K562 (cell line): ENCODE measurements around the gene HOXB4. TPM values are rescaled to one million over a fixed set of nuclear protein-coding genes. Genes with fewer than 3 reads are reported as not detected.

ENCODE experiments used
- ARNT ChIP-seq, 2 experiments: fragments of 450-650 bp; IDR thresholded peaks; 2 replicates each; pipeline ENCODE4 v1.6.1; 2016; ENCODE audit warnings: mild to moderate bottlenecking in 1 of 2
- CBX2 ChIP-seq: fragments of 200-600 bp; sonication (generic); IDR thresholded peaks from one replicate; pipeline ENCODE4 v1.6.1; 2012; ENCODE audit warnings: mild to moderate bottlenecking, low read length, inconsistent platforms; ENCODE audit not compliant: insufficient read depth, poor library complexity, severe bottlenecking
- ERF ChIP-seq: fragments of 450-650 bp; formaldehyde crosslinking; IDR thresholded peaks from 2 replicates; pipeline ENCODE4 v1.4.0; 2020; ENCODE audit warnings: mild to moderate bottlenecking, mixed read lengths
- HEY1 ChIP-seq: fragments of 250-450 bp; sonication (Bioruptor Pico); IDR thresholded peaks from 2 replicates; pipeline ENCODE4 v1.5.0; 2020; ENCODE audit warnings: mild to moderate bottlenecking, moderate library complexity, borderline replicate concordance
- HNRNPUL1 ChIP-seq: fragments of 200-400 bp; formaldehyde crosslinking; IDR thresholded peaks from 2 replicates; pipeline ENCODE4 v1.6.1; 2017; ENCODE audit warnings: low read length
- IFI16 ChIP-seq: fragments of 250-450 bp; sonication (Bioruptor Pico); IDR thresholded peaks from 2 replicates; pipeline ENCODE4 v2.1.2; 2022; ENCODE audit warnings: mild to moderate bottlenecking, inconsistent platforms
- ILK ChIP-seq: fragments of 450-650 bp; IDR thresholded peaks from 2 replicates; pipeline ENCODE4 v1.6.1; 2016; ENCODE audit warnings: missing genetic modification characterization, low read depth, mild to moderate bottlenecking, missing compliant biosample characterization, moderate library complexity, borderline replicate concordance
- KLF1 ChIP-seq: fragments of 450-650 bp; IDR thresholded peaks from 2 replicates; pipeline ENCODE4 v1.6.1; 2016; ENCODE audit warnings: missing genetic modification characterization, missing compliant biosample characterization
- MTA1 ChIP-seq: fragments of 450-650 bp; IDR thresholded peaks from 2 replicates; pipeline ENCODE4 v1.6.1; 2017; ENCODE audit warnings: borderline replicate concordance
- NR3C1 ChIP-seq: sonication (generic); formaldehyde crosslinking; IDR thresholded peaks from 2 replicates; pipeline ENCODE4 v1.8.1; 2022; ENCODE audit warnings: missing genetic modification reagents
- NR4A1 ChIP-seq, 2 experiments: fragments of 250-450 bp in 1 of 2; fragments of 450-650 bp in 1 of 2; sonication (Bioruptor Pico) in 1 of 2; IDR thresholded peaks; 2 replicates each; pipeline versions ENCODE4 v1.4.0 to v1.6.1; 2016 to 2020; ENCODE audit warnings: mild to moderate bottlenecking in 2 of 2, missing compliant biosample characterization in 1 of 2, missing genetic modification characterization in 1 of 2, moderate library complexity in 1 of 2
- PHTF2 ChIP-seq: fragments of 250-450 bp; sonication (Bioruptor Pico); IDR thresholded peaks from 2 replicates; pipeline ENCODE4 v1.5.0; 2021; ENCODE audit warnings: mild to moderate bottlenecking
- PURB ChIP-seq: sonication (generic); formaldehyde crosslinking; IDR thresholded peaks from 2 replicates; pipeline ENCODE4 v1.9.0; 2021; ENCODE audit warnings: low read depth, mild to moderate bottlenecking, missing genetic modification reagents
- RB1 ChIP-seq: fragments of 450-650 bp; IDR thresholded peaks from 2 replicates; pipeline ENCODE4 v1.6.1; 2017; ENCODE audit warnings: low read depth, mild to moderate bottlenecking
- SMARCA4 ChIP-seq: fragments of 450-650 bp; IDR thresholded peaks from 2 replicates; pipeline ENCODE4 v1.6.1; 2016
- SOX6 ChIP-seq: fragments of 450-650 bp; IDR thresholded peaks from 2 replicates; pipeline ENCODE4 v1.6.1; 2014; ENCODE audit warnings: mild to moderate bottlenecking
- TCF3 ChIP-seq: sonication (generic); formaldehyde crosslinking; IDR thresholded peaks from 2 replicates; pipeline ENCODE4 v1.4.0; 2020; ENCODE audit warnings: mild to moderate bottlenecking, missing genetic modification reagents
- THRAP3 ChIP-seq: fragments of 450-650 bp; IDR thresholded peaks from 2 replicates; pipeline ENCODE4 v1.6.1; 2016; ENCODE audit warnings: mild to moderate bottlenecking, inconsistent platforms, borderline replicate concordance
- TRIM24 ChIP-seq, 2 experiments: fragments of 450-650 bp; IDR thresholded peaks; 2 replicates each; pipeline ENCODE4 v1.6.1; 2016
- ZKSCAN3 ChIP-seq: fragments of 250-450 bp; sonication (Bioruptor Pico); IDR thresholded peaks from 2 replicates; pipeline ENCODE4 v1.4.0; 2020
- ZNF311 ChIP-seq: fragments of 250-450 bp; sonication (Bioruptor Pico); IDR thresholded peaks from 2 replicates; pipeline ENCODE4 v1.4.0; 2020; ENCODE audit warnings: mild to moderate bottlenecking, moderate library complexity
- ZNF695 ChIP-seq: fragments of 450-650 bp; formaldehyde crosslinking; IDR thresholded peaks from 2 replicates; pipeline ENCODE4 v1.4.0; 2020; ENCODE audit warnings: mild to moderate bottlenecking, moderate library complexity
- ZNF717 ChIP-seq: fragments of 250-450 bp; sonication (Bioruptor Pico); IDR thresholded peaks from 2 replicates; pipeline ENCODE4 v1.5.0; 2021
- ZZZ3 ChIP-seq: fragments of 450-650 bp; IDR thresholded peaks from 2 replicates; pipeline ENCODE4 v1.6.1; 2016; ENCODE audit warnings: antibody characterized with exemption, mild to moderate bottlenecking, moderate library complexity
- polyA plus RNA-seq, 8 experiments: library from polyadenylated mRNA; depleted of rRNA in 4 of 8; stranded (reverse) in 5 of 8; unstranded in 3 of 8; fragments of >200 nt; fragmentation: Nextera tagmentation in 2 of 8; fragmentation: Illumina TruSeq in 1 of 8; extraction: Ambion mirVana in 2 of 8; extraction: Trizol in 1 of 8; gene quantifications; 2 replicates each; pipeline versions ENCODE4 v1.2.1 to v1.2.3, GENCODE V29; 2011 to 2014; ENCODE audit warnings: inconsistent platforms in 1 of 8, missing spikeins in 1 of 8
- total RNA-seq, 7 experiments: library from RNA; depleted of rRNA in 6 of 7; stranded (reverse); fragments of >200 nt in 6 of 7; fragmentation: Illumina TruSeq in 2 of 7; extraction: Trizol in 2 of 7; gene quantifications; 2 replicates each; pipeline versions ENCODE4 v1.2.1 to v1.2.3, GENCODE V29; 2011 to 2021; ENCODE audit warnings: low replicate concordance in 1 of 7
- TF ChIP-seq, protein P1 (sequence below): sonication (generic); formaldehyde crosslinking; IDR thresholded peaks from 2 replicates; pipeline ENCODE4 v1.8.0; 2023; ENCODE audit warnings: mild to moderate bottlenecking, missing genetic modification reagents
- TF ChIP-seq, protein P2 (sequence below): fragments of 250-450 bp; sonication (Bioruptor Pico); IDR thresholded peaks from 2 replicates; pipeline ENCODE4 v1.6.1; 2021; ENCODE audit warnings: mild to moderate bottlenecking
- TF ChIP-seq, protein P3 (sequence below): sonication (generic); formaldehyde crosslinking; IDR thresholded peaks from 2 replicates; pipeline ENCODE4 v1.8.0; 2022; ENCODE audit warnings: missing genetic modification reagents, mild to moderate bottlenecking, moderate library complexity, borderline replicate concordance

Gene HOXB4
- total and polyA plus RNA-seq, 9 of the 15 experiments (the other 6 are each of a cell fraction or from before 2014, with no cell fraction given): 1.6 to 34.9 (median 14.9) TPM

DNA sequence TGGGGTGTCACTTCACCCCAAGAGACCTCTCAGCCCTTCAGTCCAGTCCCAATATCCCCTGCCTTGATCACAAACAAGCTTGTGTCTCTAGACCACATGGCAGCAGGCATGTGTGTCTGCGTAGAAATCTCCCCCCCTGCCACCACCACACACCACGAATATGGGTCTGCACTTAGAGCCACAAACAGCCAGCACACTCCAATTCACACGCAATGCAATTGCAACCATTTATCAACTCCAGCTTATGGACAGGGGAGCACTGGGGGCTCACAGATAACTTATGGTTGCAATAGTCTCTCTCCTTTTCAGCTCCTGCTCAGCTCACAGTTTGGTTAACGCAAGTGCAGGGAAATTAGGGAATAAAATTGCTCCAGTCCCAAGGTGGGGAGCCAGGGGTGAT, 45.4 kb upstream of the HOXB4 start (continued):
- TF ChIP-seq, protein P1, sequence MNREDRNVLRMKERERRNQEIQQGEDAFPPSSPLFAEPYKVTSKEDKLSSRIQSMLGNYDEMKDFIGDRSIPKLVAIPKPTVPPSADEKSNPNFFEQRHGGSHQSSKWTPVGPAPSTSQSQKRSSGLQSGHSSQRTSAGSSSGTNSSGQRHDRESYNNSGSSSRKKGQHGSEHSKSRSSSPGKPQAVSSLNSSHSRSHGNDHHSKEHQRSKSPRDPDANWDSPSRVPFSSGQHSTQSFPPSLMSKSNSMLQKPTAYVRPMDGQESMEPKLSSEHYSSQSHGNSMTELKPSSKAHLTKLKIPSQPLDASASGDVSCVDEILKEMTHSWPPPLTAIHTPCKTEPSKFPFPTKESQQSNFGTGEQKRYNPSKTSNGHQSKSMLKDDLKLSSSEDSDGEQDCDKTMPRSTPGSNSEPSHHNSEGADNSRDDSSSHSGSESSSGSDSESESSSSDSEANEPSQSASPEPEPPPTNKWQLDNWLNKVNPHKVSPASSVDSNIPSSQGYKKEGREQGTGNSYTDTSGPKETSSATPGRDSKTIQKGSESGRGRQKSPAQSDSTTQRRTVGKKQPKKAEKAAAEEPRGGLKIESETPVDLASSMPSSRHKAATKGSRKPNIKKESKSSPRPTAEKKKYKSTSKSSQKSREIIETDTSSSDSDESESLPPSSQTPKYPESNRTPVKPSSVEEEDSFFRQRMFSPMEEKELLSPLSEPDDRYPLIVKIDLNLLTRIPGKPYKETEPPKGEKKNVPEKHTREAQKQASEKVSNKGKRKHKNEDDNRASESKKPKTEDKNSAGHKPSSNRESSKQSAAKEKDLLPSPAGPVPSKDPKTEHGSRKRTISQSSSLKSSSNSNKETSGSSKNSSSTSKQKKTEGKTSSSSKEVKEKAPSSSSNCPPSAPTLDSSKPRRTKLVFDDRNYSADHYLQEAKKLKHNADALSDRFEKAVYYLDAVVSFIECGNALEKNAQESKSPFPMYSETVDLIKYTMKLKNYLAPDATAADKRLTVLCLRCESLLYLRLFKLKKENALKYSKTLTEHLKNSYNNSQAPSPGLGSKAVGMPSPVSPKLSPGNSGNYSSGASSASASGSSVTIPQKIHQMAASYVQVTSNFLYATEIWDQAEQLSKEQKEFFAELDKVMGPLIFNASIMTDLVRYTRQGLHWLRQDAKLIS: no peak
- TF ChIP-seq ZZZ3 (no peak), TCF3 (peak; percentile 76), RB1 (no peak), HNRNPUL1 (no peak), SMARCA4 (peak; percentile 39; the same call in 1 of the 2 replicates), ILK (tag) (no peak), NR4A1 (CRISPR knock-in tag; IDR thresholded peaks at IDR 0.05) (no peak), NR4A1 (tag; IDR thresholded peaks at IDR 0.05) (no peak), TRIM24 (IDR thresholded peaks at IDR 0.05) (peak in 1 of 2 experiments; percentile 74; a peak in 1 of 4 replicates), ZNF717 (CRISPR knock-in tag) (no peak), MTA1 (no peak), ERF (CRISPR knock-in tag) (no peak), ZNF311 (CRISPR knock-in tag) (no peak), KLF1 (no peak), SOX6 (0 out of 2 replicates have a peak, but pooled peaks have one; percentile 29), ARNT (IDR thresholded peaks at IDR 0.05) (0 out of 4 replicates have a peak, but pooled peaks of 1 of the 2 experiments have one; percentile 36), IFI16 (CRISPR knock-in tag) (no peak), ZNF695 (no peak), PHTF2 (no peak), ZKSCAN3 (CRISPR knock-in tag) (no peak), PURB (no peak), HEY1 (CRISPR knock-in tag) (0 out of 2 replicates have a peak, but pooled peaks have one; percentile 22), NR3C1 (CRISPR knock-in tag) (no peak), THRAP3 (no peak), CBX2 (no peak)
- TF ChIP-seq, protein P2, sequence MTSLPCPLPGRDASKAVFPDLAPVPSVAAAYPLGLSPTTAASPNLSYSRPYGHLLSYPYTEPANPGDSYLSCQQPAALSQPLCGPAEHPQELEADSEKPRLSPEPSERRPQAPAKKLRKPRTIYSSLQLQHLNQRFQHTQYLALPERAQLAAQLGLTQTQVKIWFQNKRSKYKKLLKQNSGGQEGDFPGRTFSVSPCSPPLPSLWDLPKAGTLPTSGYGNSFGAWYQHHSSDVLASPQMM (CRISPR knock-in tag): no peak
- TF ChIP-seq, protein P3, sequence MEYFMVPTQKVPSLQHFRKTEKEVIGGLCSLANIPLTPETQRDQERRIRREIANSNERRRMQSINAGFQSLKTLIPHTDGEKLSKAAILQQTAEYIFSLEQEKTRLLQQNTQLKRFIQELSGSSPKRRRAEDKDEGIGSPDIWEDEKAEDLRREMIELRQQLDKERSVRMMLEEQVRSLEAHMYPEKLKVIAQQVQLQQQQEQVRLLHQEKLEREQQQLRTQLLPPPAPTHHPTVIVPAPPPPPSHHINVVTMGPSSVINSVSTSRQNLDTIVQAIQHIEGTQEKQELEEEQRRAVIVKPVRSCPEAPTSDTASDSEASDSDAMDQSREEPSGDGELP: no peak; the same call in 1 of the 2 replicates
